K562 (cell line): Measurements from ENCODE around the gene RHBG. TPM values are rescaled to one million over a fixed set of nuclear protein-coding genes. Genes with fewer than 3 reads are reported as not detected.

Experiments
- ATAC-seq: fragments of 200-7000 bp; cut with Tn5 transposase; 3 replicates; pipeline ENCODE4 v1.9.1; 2020; ENCODE audit warnings: moderate library complexity
- BruUV-seq: library from RNA; stranded (reverse); fragments of 400-500 nt; replicated peaks from 2 replicates; lab custom pipeline; 2021; lab: Mats Ljungman, UMichigan
- CTCF ChIA-PET: fragments of 300-600 bp; formaldehyde crosslinking; extraction: SDS; loops from one replicate; lab custom pipeline; 2021; ENCODE audit warnings: low intra/inter-chr PET ratio; lab: Yijun Ruan, JAX
- POLR2A ChIA-PET: fragments of 300-600, 350-650 bp; sonication (Branson Sonifier 250); formaldehyde crosslinking; extraction: SDS; loops from one replicate; lab custom pipeline; 2021; ENCODE audit warnings: antibody characterized with exemption, inconsistent platforms; lab: Yijun Ruan, JAX
- DNase-seq, 4 experiments: peaks; one replicate each; pipeline versions ENCODE4 v3.0.0 to v3.0.0-alpha.2; 2011 to 2018; ENCODE audit warnings: low spot score in 3 of 4, mixed read lengths in 3 of 4; ENCODE audit errors: extremely low read depth in 1 of 4
- FAIRE-seq: peaks from 2 replicates; lab custom pipeline; 2011; peaks lifted over from hg19 to GRCh38; lab: Jason Lieb, UNC
- H2AFZ ChIP-seq: 2 replicates; pipeline ENCODE4 v1.6.0; 2011; ENCODE audit warnings: low read depth, low read length, control low read depth, inconsistent platforms
- H3K27ac ChIP-seq: fragments of 200-600 bp; 3 replicates; pipeline ENCODE4 v1.8.0; 2011; ENCODE audit warnings: low read depth, mild to moderate bottlenecking, control low read depth, inconsistent platforms, low read length, moderate library complexity, mixed read lengths; ENCODE audit errors: extremely low read depth
- H3K27me3 ChIP-seq, 2 experiments: fragments of 300-600 bp in 1 of 2; 2 replicates in 1 of 2; 3 replicates in 1 of 2; pipeline versions ENCODE4 v1.6.0 to v1.8.0; 2011; ENCODE audit warnings: inconsistent platforms in 2 of 2, low read length in 2 of 2, mild to moderate bottlenecking in 1 of 2, mixed read lengths in 1 of 2, moderate library complexity in 1 of 2; ENCODE audit not compliant: control insufficient read depth in 2 of 2, insufficient read depth in 2 of 2
- H3K36me3 ChIP-seq: fragments of 300-600 bp; 3 replicates; pipeline ENCODE4 v1.8.0; 2011; ENCODE audit warnings: mild to moderate bottlenecking, low read length, inconsistent platforms; ENCODE audit not compliant: control insufficient read depth, insufficient read depth
- H3K4me1 ChIP-seq, 2 experiments: fragments of 200-600 bp in 1 of 2; replicated peaks in 1 of 2; 2 replicates in 1 of 2; 3 replicates in 1 of 2; pipeline versions ENCODE4 v1.5.1 to v1.8.0; 2011; ENCODE audit warnings: inconsistent platforms in 2 of 2, low read length in 2 of 2, mild to moderate bottlenecking in 1 of 2, mixed read lengths in 1 of 2, moderate library complexity in 1 of 2; ENCODE audit not compliant: control insufficient read depth in 2 of 2, insufficient read depth in 2 of 2
- H3K4me2 ChIP-seq: 2 replicates; pipeline ENCODE4 v1.6.1; 2011; ENCODE audit warnings: low read length, control low read depth, inconsistent platforms, mixed read lengths; ENCODE audit not compliant: insufficient read depth
- H3K4me3 ChIP-seq: fragments of 200-600 bp; sonication (generic), shearing (Covaris generic); 2 replicates; pipeline ENCODE4 v1.5.1; 2016; ENCODE audit warnings: control low read depth, inconsistent platforms
- H3K79me2 ChIP-seq: fragments of 200-600 bp; 3 replicates; pipeline ENCODE4 v1.8.0; 2011; ENCODE audit warnings: low read length, inconsistent platforms; ENCODE audit not compliant: control insufficient read depth, insufficient read depth
- H3K9ac ChIP-seq, 2 experiments: 2 replicates each; pipeline versions ENCODE4 v1.6.0 to v1.6.1; 2011; ENCODE audit warnings: low read depth in 2 of 2, low read length in 2 of 2, control low read depth in 1 of 2, inconsistent platforms in 1 of 2, mild to moderate bottlenecking in 1 of 2, mixed read lengths in 1 of 2; ENCODE audit not compliant: insufficient read depth in 1 of 2
- H3K9me1 ChIP-seq: one replicate; pipeline ENCODE4 v1.6.0; 2011; ENCODE audit warnings: inconsistent platforms, mild to moderate bottlenecking, low read length, moderate library complexity; ENCODE audit not compliant: control insufficient read depth, insufficient read depth
- H3K9me3 ChIP-seq: replicated peaks from 2 replicates; pipeline ENCODE4 v1.5.1; 2011; ENCODE audit warnings: low read depth, low read length, inconsistent platforms; ENCODE audit not compliant: control insufficient read depth, insufficient read depth
- H4K20me1 ChIP-seq: replicated peaks from 2 replicates; pipeline ENCODE4 v1.6.1; 2011; ENCODE audit warnings: low read length, inconsistent platforms, mixed read lengths; ENCODE audit not compliant: control insufficient read depth, insufficient read depth
- CC2D1A ChIP-seq: fragments of 450-650 bp; IDR thresholded peaks from 2 replicates; pipeline ENCODE4 v1.6.1; 2017; ENCODE audit warnings: mild to moderate bottlenecking
- ETS2 ChIP-seq: IDR thresholded peaks from 2 replicates; pipeline ENCODE4 v1.6.1; 2016; ENCODE audit warnings: borderline replicate concordance, missing genetic modification characterization, mild to moderate bottlenecking, moderate library complexity, missing compliant biosample characterization; ENCODE audit not compliant: poor library complexity, severe bottlenecking
- HOXB6 ChIP-seq: fragments of 250-450 bp; sonication (Bioruptor Pico); IDR thresholded peaks from 2 replicates; pipeline ENCODE4 v1.5.1; 2022; ENCODE audit warnings: mild to moderate bottlenecking, borderline replicate concordance
- PHF8 ChIP-seq: fragments of 200-600 bp; sonication (generic); IDR thresholded peaks from 2 replicates; pipeline ENCODE4 v1.6.1; 2012; ENCODE audit warnings: mixed run types, mild to moderate bottlenecking, inconsistent platforms, low read length, moderate library complexity, borderline replicate concordance
- RERE ChIP-seq: sonication (generic); formaldehyde crosslinking; IDR thresholded peaks from 2 replicates; pipeline ENCODE4 v1.8.0; 2023; ENCODE audit warnings: missing genetic modification reagents, mild to moderate bottlenecking, borderline replicate concordance
- SMAD4 ChIP-seq: fragments of 250-450 bp; sonication (Bioruptor Pico); conservative IDR thresholded peaks from 2 replicates; pipeline ENCODE4 v1.8.0; 2021; ENCODE audit warnings: inconsistent platforms, mild to moderate bottlenecking, moderate library complexity
- SNRNP70 ChIP-seq: fragments of 200-400 bp; formaldehyde crosslinking; optimal IDR thresholded peaks from 2 replicates; pipeline ENCODE3; 2017; ENCODE audit warnings: low read depth, low read length
- SREBF2 ChIP-seq: sonication (generic); formaldehyde crosslinking; IDR thresholded peaks from 2 replicates; pipeline ENCODE4 v1.4.0; 2020; ENCODE audit warnings: mild to moderate bottlenecking, missing genetic modification reagents
- SRSF1 ChIP-seq: fragments of 200-400 bp; formaldehyde crosslinking; IDR thresholded peaks from 2 replicates; pipeline ENCODE4 v1.6.1; 2017; ENCODE audit warnings: mild to moderate bottlenecking, low read depth, low read length, moderate library complexity
- ZBTB17 ChIP-seq: fragments of 450-650 bp; formaldehyde crosslinking; IDR thresholded peaks from 2 replicates; pipeline ENCODE4 v1.4.0; 2020; ENCODE audit warnings: mild to moderate bottlenecking
- ZC3H4 ChIP-seq: sonication (generic); formaldehyde crosslinking; IDR thresholded peaks from 2 replicates; pipeline ENCODE4 v1.9.0; 2021; ENCODE audit warnings: missing genetic modification reagents, borderline replicate concordance
- ZEB2 ChIP-seq: fragments of 450-650 bp; IDR thresholded peaks from 2 replicates; pipeline ENCODE4 v1.6.1; 2016
- ZNF239 ChIP-seq: fragments of 250-450 bp; sonication (Bioruptor Pico); IDR thresholded peaks from 2 replicates; pipeline ENCODE4 v1.4.0; 2020; ENCODE audit warnings: mild to moderate bottlenecking
- ZNF384 ChIP-seq: IDR thresholded peaks from 2 replicates; pipeline ENCODE4 v1.6.1; 2012; ENCODE audit warnings: low read depth, low read length, improper control_type of control experiment
- WGBS: fragments of 100-300 bp; shearing (Covaris generic); methylation state at CpG from one replicate; pipeline ENCODE4 v1.1.6; 2016; ENCODE audit warnings: low coverage, mixed read lengths; ENCODE audit not compliant: insufficient coverage; ENCODE audit errors: missing lambda C conversion rate; 5-methylcytosine and 5-hydroxymethylcytosine counted together
- in situ Hi-C: fragments of 300-500 bp; cut with MboI; formaldehyde crosslinking; loops from 4 replicates; pipeline ENCODE4 v1.15.0; 2018; ENCODE audit warnings: inconsistent platforms, mixed read lengths
- intact Hi-C: fragments of 100-400 bp; cut with micrococcal nuclease; formaldehyde crosslinking; loops from 2 replicates; pipeline ENCODE4 v1.14.2; 2022
- polyA plus RNA-seq, 8 experiments: library from polyadenylated mRNA; depleted of rRNA in 4 of 8; stranded (reverse) in 5 of 8; unstranded in 3 of 8; fragments of >200 nt; fragmentation: Nextera tagmentation in 2 of 8; fragmentation: Illumina TruSeq in 1 of 8; extraction: Ambion mirVana in 2 of 8; extraction: Trizol in 1 of 8; gene quantifications; 2 replicates each; pipeline versions ENCODE4 v1.2.1 to v1.2.3, GENCODE V29; 2011 to 2014; ENCODE audit warnings: inconsistent platforms in 1 of 8, missing spikeins in 1 of 8
- total RNA-seq, 7 experiments: library from RNA; depleted of rRNA in 6 of 7; stranded (reverse); fragments of >200 nt in 6 of 7; fragmentation: Illumina TruSeq in 2 of 7; extraction: Trizol in 2 of 7; gene quantifications; 2 replicates each; pipeline versions ENCODE4 v1.2.1 to v1.2.3, GENCODE V29; 2011 to 2021; ENCODE audit warnings: low replicate concordance in 1 of 7

Gene RHBG
- total and polyA plus RNA-seq, 9 of the 15 experiments (the other 6 are each of a cell fraction or from before 2014, with no cell fraction given), result not detected

GRCh38 chr1:156386949-156387869 lies 18.2 kb downstream of the RHBG start:
- TF ChIP-seq SMAD4 (CRISPR knock-in tag), result no peak
- no peak for TF ChIP-seq ZC3H4 (CRISPR knock-in tag)
- TF ChIP-seq SRSF1, result no peak
- TF ChIP-seq SREBF2 (CRISPR knock-in tag), result no peak
- no peak for TF ChIP-seq ZNF239 (CRISPR knock-in tag)
- no peak for TF ChIP-seq HOXB6 (CRISPR knock-in tag)
- TF ChIP-seq ZBTB17, result no peak
- TF ChIP-seq RERE (CRISPR knock-in tag), result no peak
- no peak for TF ChIP-seq SNRNP70
- TF ChIP-seq ZEB2, result no peak
- no peak for TF ChIP-seq ETS2 (tag)
- TF ChIP-seq CC2D1A, result no peak
- TF ChIP-seq PHF8, result no peak
- no peak for TF ChIP-seq ZNF384
- TF ChIP-seq, all 486 proteins: peak for 0

More at GRCh38 chr1:156386949-156387869, 18.2 kb downstream of the RHBG start:
- 30% methylated on average over 8 of the region's 8 CpGs for WGBS
- CTCF ChIA-PET, result interaction anchor here (1.2 to 10.1 kb wide), 2 partner anchors 57 to 222 kb away, joined by 11 to 240 read pairs; no protein-coding TSS in a partner anchor
- intact Hi-C loops, result no loop called here
- POLR2A ChIA-PET, result interaction anchor here (0.6 to 3.0 kb wide), 4 partner anchors 9 to 58 kb away, joined by 3 to 26 read pairs (median 4); no protein-coding TSS in a partner anchor
- DNase-seq (no peak), ATAC-seq (no peak), FAIRE-seq (no peak)
- no peaks in the 10 kb centered on the region for H3K36me3 ChIP-seq
- no peak overlapping the region for H3K9ac ChIP-seq
- no TSS peak for BruUV-seq
- no peaks in the 10 kb centered on the region for H3K9me3 ChIP-seq
- H3K4me3 ChIP-seq, result no peak overlapping the region
- no peaks in the 10 kb centered on the region for H3K79me2 ChIP-seq
- no peak overlapping the region for H2AFZ ChIP-seq
- H3K27me3 ChIP-seq, result peaks cover 11 to 18% of the 10 kb centered on the region in 2 experiments; a peak in 4 of 5 replicates
- in situ Hi-C loops, result loop anchor here (5.0 kb wide), 2 partner anchors 55 to 215 kb away; partner anchors contain the start of gene GPATCH4
- peaks cover 3% of the 10 kb centered on the region; the same call in 1 of the 2 replicates for H4K20me1 ChIP-seq
- no peak overlapping the region for H3K27ac ChIP-seq
- no peak overlapping the region for H3K4me2 ChIP-seq
- H3K9me1 ChIP-seq, result no peaks in the 10 kb centered on the region
- H3K4me1 ChIP-seq, result peaks cover 0 to 25% of the 10 kb centered on the region in 2 experiments; a peak in 2 of 5 replicates
